Measurements from ENCODE around the gene CAMTA1.

CAMTA1 gene

GRCh38 chr1:7458946-7459345, 673.7 kb downstream of the CAMTA1 start:
- TF ChIP-seq HDGF (IDR thresholded peaks at IDR 0.05; ENCODE audit: borderline replicate concordance) (no peak), FOXM1 (IDR thresholded peaks at IDR 0.05; ENCODE audit: borderline replicate concordance) (no peak), BHLHE40 (IDR thresholded peaks at IDR 0.05; ENCODE audit: borderline replicate concordance) (no peak), ZNF384 (IDR thresholded peaks at IDR 0.05) (no peak), SP1 (IDR thresholded peaks at IDR 0.05) (no peak), FOXK2 (IDR thresholded peaks at IDR 0.05) (no peak), NFRKB (IDR thresholded peaks at IDR 0.05) (no peak), ARNT (IDR thresholded peaks at IDR 0.05) (no peak), TARDBP (IDR thresholded peaks at IDR 0.05) (no peak), ELF4 (IDR thresholded peaks at IDR 0.05) (no peak), FOXA1 (IDR thresholded peaks at IDR 0.05) (no peak), L3MBTL2 (conservative IDR thresholded peaks at IDR 0.05) (no peak), SUZ12 (IDR thresholded peaks at IDR 0.05) (no peak), PKNOX1 (IDR thresholded peaks at IDR 0.05) (no peak), CTBP1 (IDR thresholded peaks at IDR 0.05; ENCODE audit: borderline replicate concordance) (no peak), LEF1 (IDR thresholded peaks at IDR 0.05; ENCODE audit: borderline replicate concordance) (no peak)
- CTCF ChIA-PET, result no interaction called here
- POLR2A ChIA-PET, result no interaction called here
- DNase-seq (ENCODE audit: extremely low spot score), result no peak

- CTCF ChIA-PET, result no interaction called here
- no peak for TF ChIP-seq ELF4 (IDR thresholded peaks at IDR 0.05)
- TF ChIP-seq TARDBP (IDR thresholded peaks at IDR 0.05), result no peak
- no peak for TF ChIP-seq FOXM1 (IDR thresholded peaks at IDR 0.05; ENCODE audit: borderline replicate concordance)
- no peak for TF ChIP-seq LEF1 (IDR thresholded peaks at IDR 0.05; ENCODE audit: borderline replicate concordance)
- TF ChIP-seq ARNT (IDR thresholded peaks at IDR 0.05), result no peak
- TF ChIP-seq SP1 (IDR thresholded peaks at IDR 0.05), result no peak
- no peak for TF ChIP-seq NFRKB (IDR thresholded peaks at IDR 0.05)
- TF ChIP-seq FOXA1 (IDR thresholded peaks at IDR 0.05), result no peak
- no peak for TF ChIP-seq L3MBTL2 (conservative IDR thresholded peaks at IDR 0.05)
- no peak for TF ChIP-seq SUZ12 (IDR thresholded peaks at IDR 0.05)
- no peak for TF ChIP-seq PKNOX1 (IDR thresholded peaks at IDR 0.05)
- no peak for TF ChIP-seq FOXK2 (IDR thresholded peaks at IDR 0.05)
- TF ChIP-seq CTBP1 (IDR thresholded peaks at IDR 0.05; ENCODE audit: borderline replicate concordance), result no peak
- no peak for TF ChIP-seq BHLHE40 (IDR thresholded peaks at IDR 0.05; ENCODE audit: borderline replicate concordance)
- TF ChIP-seq ZNF384 (IDR thresholded peaks at IDR 0.05), result no peak
- no peak for TF ChIP-seq HDGF (IDR thresholded peaks at IDR 0.05; ENCODE audit: borderline replicate concordance)
- no peak for DNase-seq (ENCODE audit: extremely low spot score)
- POLR2A ChIA-PET, result no interaction called here
Observed at GRCh38 chr1:7459914-7460313, 674.7 kb downstream of the CAMTA1 start.

- ChIA-PET POLR2A (no interaction called here), CTCF (interaction anchor here (1.0 kb wide), 1 partner anchor 8 kb away, joined by 4 read pairs; no protein-coding TSS in a partner anchor)
- TF ChIP-seq FOXA1 (IDR thresholded peaks at IDR 0.05), result no peak
- TF ChIP-seq FOXK2 (IDR thresholded peaks at IDR 0.05), result no peak
- no peak for TF ChIP-seq SP1 (IDR thresholded peaks at IDR 0.05)
- TF ChIP-seq NFRKB (IDR thresholded peaks at IDR 0.05), result no peak
- no peak for TF ChIP-seq PKNOX1 (IDR thresholded peaks at IDR 0.05)
- TF ChIP-seq BHLHE40 (IDR thresholded peaks at IDR 0.05; ENCODE audit: borderline replicate concordance), result no peak
- TF ChIP-seq LEF1 (IDR thresholded peaks at IDR 0.05; ENCODE audit: borderline replicate concordance), result no peak
- no peak for TF ChIP-seq TARDBP (IDR thresholded peaks at IDR 0.05)
- no peak for TF ChIP-seq SUZ12 (IDR thresholded peaks at IDR 0.05)
- no peak for TF ChIP-seq HDGF (IDR thresholded peaks at IDR 0.05; ENCODE audit: borderline replicate concordance)
- TF ChIP-seq ELF4 (IDR thresholded peaks at IDR 0.05), result no peak
- no peak for TF ChIP-seq ARNT (IDR thresholded peaks at IDR 0.05)
- DNase-seq (ENCODE audit: extremely low spot score), result no peak
Observed at GRCh38 chr1:7460807-7461206, 675.6 kb downstream of the CAMTA1 start.

- no peak for DNase-seq (ENCODE audit: extremely low spot score)
- ChIA-PET CTCF (no interaction called here), POLR2A (no interaction called here)
- no peak for TF ChIP-seq ELF4 (IDR thresholded peaks at IDR 0.05)
- TF ChIP-seq L3MBTL2 (conservative IDR thresholded peaks at IDR 0.05), result no peak
- no peak for TF ChIP-seq BHLHE40 (IDR thresholded peaks at IDR 0.05; ENCODE audit: borderline replicate concordance)
- no peak for TF ChIP-seq FOXA1 (IDR thresholded peaks at IDR 0.05)
- no peak for TF ChIP-seq SP1 (IDR thresholded peaks at IDR 0.05)
- TF ChIP-seq PKNOX1 (IDR thresholded peaks at IDR 0.05), result no peak
- TF ChIP-seq LEF1 (IDR thresholded peaks at IDR 0.05; ENCODE audit: borderline replicate concordance), result no peak
- TF ChIP-seq HDGF (IDR thresholded peaks at IDR 0.05; ENCODE audit: borderline replicate concordance), result no peak
- no peak for TF ChIP-seq TARDBP (IDR thresholded peaks at IDR 0.05)
- TF ChIP-seq FOXM1 (IDR thresholded peaks at IDR 0.05; ENCODE audit: borderline replicate concordance), result no peak
Observed at GRCh38 chr1:7462617-7463016, 677.4 kb downstream of the CAMTA1 start.

GRCh38 chr1:7463526-7463925, 678.3 kb downstream of the CAMTA1 start:
- DNase-seq (ENCODE audit: extremely low spot score), result no peak
- ChIA-PET CTCF (interaction anchor here (1.0 kb wide), 1 partner anchor 11 kb away, joined by 3 read pairs; no protein-coding TSS in a partner anchor), POLR2A (no interaction called here)
- TF ChIP-seq PKNOX1 (IDR thresholded peaks at IDR 0.05), result no peak
- no peak for TF ChIP-seq ZNF384 (IDR thresholded peaks at IDR 0.05)
- TF ChIP-seq FOXA1 (IDR thresholded peaks at IDR 0.05), result no peak
- TF ChIP-seq HDGF (IDR thresholded peaks at IDR 0.05; ENCODE audit: borderline replicate concordance), result no peak
- no peak for TF ChIP-seq L3MBTL2 (conservative IDR thresholded peaks at IDR 0.05)
- no peak for TF ChIP-seq CTBP1 (IDR thresholded peaks at IDR 0.05; ENCODE audit: borderline replicate concordance)
